Heart left ventricle (tissue), 16 donors: ENCODE data around the gene GPALPP1. TPM values are rescaled to one million over a fixed set of nuclear protein-coding genes. Genes with fewer than 3 reads are reported as not detected.

ENCODE experiments used
- ATAC-seq, 4 donors: fragments of 200-7000 bp; cut with Tn5 transposase; one replicate each; pipeline ENCODE4 v1.9.1; 2020 to 2022; ENCODE audit warnings: moderate library complexity in 4 of 4, mild to moderate bottlenecking in 3 of 4, moderate number of reproducible peaks in 1 of 4
- DNase-seq, 5 donors: peaks; one replicate each; pipeline ENCODE4 v3.0.0-alpha.2; 2020
- H3K27ac ChIP-seq, 12 donors: fragments of 200-600 bp; sonication (generic) in 4 of 12; one replicate each; pipeline versions ENCODE4 v1.5.0 to v1.8.0; 2016 to 2022; ENCODE audit warnings: mild to moderate bottlenecking in 2 of 12
- H3K27me3 ChIP-seq, 9 donors: fragments of 200-600 bp; sonication (generic) in 2 of 9; one replicate each; pipeline versions ENCODE4 v1.5.1 to v1.8.0; 2016 to 2022; ENCODE audit warnings: mild to moderate bottlenecking in 3 of 9
- H3K36me3 ChIP-seq, 9 donors: fragments of 200-600 bp; sonication (generic) in 2 of 9; one replicate each; pipeline versions ENCODE4 v1.5.0 to v1.8.0; 2018 to 2022; ENCODE audit warnings: mild to moderate bottlenecking in 2 of 9
- H3K4me1 ChIP-seq, 12 donors: fragments of 200-600 bp; sonication (generic) in 4 of 12; one replicate each; pipeline versions ENCODE4 v1.5.0 to v1.8.0; 2016 to 2022; ENCODE audit warnings: mild to moderate bottlenecking in 3 of 12
- H3K4me3 ChIP-seq, 12 donors: fragments of 200-600 bp; sonication (generic) in 4 of 12; one replicate each; pipeline versions ENCODE4 v1.5.0 to v1.8.0; 2017 to 2022; ENCODE audit warnings: mild to moderate bottlenecking in 9 of 12, moderate library complexity in 4 of 12
- H3K9me3 ChIP-seq, 12 donors: fragments of 200-600 bp; sonication (generic) in 4 of 12; one replicate each; pipeline versions ENCODE4 v1.5.0 to v1.8.0; 2016 to 2022; ENCODE audit warnings: mild to moderate bottlenecking in 1 of 12
- POLR2A ChIP-seq, 2 donors: fragments of 450-650 bp; IDR thresholded peaks; one replicate each; pipeline ENCODE4 v1.6.1; 2017; ENCODE audit warnings: antibody characterized with exemption in 2 of 2, mild to moderate bottlenecking in 2 of 2, moderate library complexity in 2 of 2
- WGBS, 4 donors: extraction: QIAGEN DNeasy Blood & Tissue Kit in 2 of 4; methylation state at CpG; one replicate each; pipeline versions ENCODE4 v1.1.5 to v1.1.7; 2013 to 2018; 5-methylcytosine and 5-hydroxymethylcytosine counted together
- intact Hi-C, 10 donors: fragments of 100-400 bp; cut with DNase I; formaldehyde crosslinking; loops; one replicate each; pipeline versions ENCODE4 v1.11.1 to v1.14.2; 2022
- polyA plus RNA-seq, 2 donors: library from polyadenylated mRNA; stranded (reverse); fragments of 200-250 nt; gene quantifications; one replicate each; pipeline ENCODE4 v1.2.3, GENCODE V29; 2013
- total RNA-seq, 9 donors: library from RNA; depleted of rRNA in 2 of 9; stranded (reverse); fragments of >200 nt in 2 of 9; fragmentation: NEBNext Ultra II Directional in 3 of 9; extraction: Animal tissue kit (Norgen Biotek cat#: 25700) in 3 of 9; gene quantifications; one replicate each; pipeline versions ENCODE4 v1.1.0 to v1.2.4, GENCODE V29; 2016 to 2023
- TF ChIP-seq, protein P1 (sequence below), 12 donors: fragments of 200-600 bp; sonication (generic) in 4 of 12; IDR thresholded peaks; one replicate each; pipeline versions ENCODE4 v1.5.0 to v1.8.0; 2018 to 2022; ENCODE audit warnings: antibody characterized with exemption in 12 of 12, mild to moderate bottlenecking in 5 of 12
- donor health status: ischemic (EF 13 %, LVEDD 7.1; RV severe dilation, severe dysfunction).
- donor health status: healthy with polysubstance abuse.
- donor health status: DM: no; HTN: yes; CAD: no.
- donor health status: DM: no; HTN: no; CAD: no.
- donor health status: ischemic (EF 25% LVEDD 6.9; RV normal size, moderate dysfunction).
- donor health status: ischemic (EF 25% LVEDD 5.7; RV mildly dilated, moderate dysfunction).
- donor health status: healthy.
- donor health status: DM: yes; HTN: yes; CAD: no.
- donor health status: ischemic (EF 35%, LVEDD 5.7; RV mildly dilated, moderate dysfunction).
- donor health status: nonischemic (EF 11% LVEDD 7.7; RV severe dilation, severe dysfunction).
- donor health status: DM: yes; HTN: yes; CAD: no.
- donor health status: PGD.
- donor health status: ischemic (EF 29% LVEDD 5.4; RV normal size, mild dysfunction).
- donor health status: nonischemic (EF 23%, LVEDD 6.1; RV moderate dilation, normal function).

Gene GPALPP1
- total and polyA plus RNA-seq, 11 donors, result 5.4 to 16.1 (median 12.2) TPM

DNA sequence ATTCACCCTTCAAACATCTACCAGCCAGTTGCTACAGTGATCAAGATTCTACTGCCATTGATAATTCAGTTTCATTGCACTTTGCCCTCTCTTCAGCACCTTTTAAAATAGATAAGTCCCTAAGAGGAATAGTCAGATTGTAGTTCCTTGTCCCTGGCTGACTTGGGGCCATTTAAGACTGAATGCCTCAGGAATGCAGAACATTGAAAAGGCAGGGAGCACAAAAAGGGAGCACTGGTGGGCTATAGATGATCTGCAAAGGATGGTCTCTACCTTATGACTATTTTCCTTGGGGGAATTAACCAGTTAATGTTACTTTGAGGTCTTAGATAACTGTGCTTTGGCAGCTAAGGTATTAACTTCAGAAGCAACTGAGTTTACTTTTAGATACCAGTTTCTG, 46.9 kb downstream of the GPALPP1 start:
- ATAC-seq (no peak), DNase-seq (no peak)
- Histone ChIP-seq H3K9me3 (no peaks in the 10 kb centered on the region), H3K4me1 (no peaks in the 10 kb centered on the region), H3K27me3 (no peaks in the 10 kb centered on the region), H3K36me3 (peaks cover 0 to 47% (median 21%) of the 10 kb centered on the region in 9 donors), H3K4me3 (no peak overlapping the region), H3K27ac (no peak overlapping the region)
- TF ChIP-seq, protein P1, sequence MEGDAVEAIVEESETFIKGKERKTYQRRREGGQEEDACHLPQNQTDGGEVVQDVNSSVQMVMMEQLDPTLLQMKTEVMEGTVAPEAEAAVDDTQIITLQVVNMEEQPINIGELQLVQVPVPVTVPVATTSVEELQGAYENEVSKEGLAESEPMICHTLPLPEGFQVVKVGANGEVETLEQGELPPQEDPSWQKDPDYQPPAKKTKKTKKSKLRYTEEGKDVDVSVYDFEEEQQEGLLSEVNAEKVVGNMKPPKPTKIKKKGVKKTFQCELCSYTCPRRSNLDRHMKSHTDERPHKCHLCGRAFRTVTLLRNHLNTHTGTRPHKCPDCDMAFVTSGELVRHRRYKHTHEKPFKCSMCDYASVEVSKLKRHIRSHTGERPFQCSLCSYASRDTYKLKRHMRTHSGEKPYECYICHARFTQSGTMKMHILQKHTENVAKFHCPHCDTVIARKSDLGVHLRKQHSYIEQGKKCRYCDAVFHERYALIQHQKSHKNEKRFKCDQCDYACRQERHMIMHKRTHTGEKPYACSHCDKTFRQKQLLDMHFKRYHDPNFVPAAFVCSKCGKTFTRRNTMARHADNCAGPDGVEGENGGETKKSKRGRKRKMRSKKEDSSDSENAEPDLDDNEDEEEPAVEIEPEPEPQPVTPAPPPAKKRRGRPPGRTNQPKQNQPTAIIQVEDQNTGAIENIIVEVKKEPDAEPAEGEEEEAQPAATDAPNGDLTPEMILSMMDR (IDR thresholded peaks at IDR 0.05), result no peak
- no peak for TF ChIP-seq POLR2A (IDR thresholded peaks at IDR 0.05)
- intact Hi-C loops, result no loop called here

GRCh38 chr13:45040173-45040572, 50.8 kb downstream of the GPALPP1 start:
- WGBS, 4 donors, result 97 to 100% (median 99%) methylated on average over 1 of the region's 1 CpG

GRCh38 chr13:45040622-45041021, 51.3 kb downstream of the GPALPP1 start:
- H3K27me3 ChIP-seq, result no peaks in the 10 kb centered on the region
- TF ChIP-seq POLR2A (IDR thresholded peaks at IDR 0.05), result no peak
- TF ChIP-seq, protein P1 (IDR thresholded peaks at IDR 0.05), result no peak
- no peak for DNase-seq
- H3K9me3 ChIP-seq, result no peaks in the 10 kb centered on the region
- ATAC-seq, result no peak
- intact Hi-C loops, result loop anchor here in 2 of 10 donors (5.0 to 10.0 kb wide), 2 partner anchors 154 to 267 kb away; no protein-coding TSS in a partner anchor
- no peak overlapping the region for H3K4me3 ChIP-seq
- H3K27ac ChIP-seq, result no peak overlapping the region
- 79 to 95% (median 92%) methylated on average over 3 of the region's 3 CpGs for WGBS, 4 donors
- peaks cover 0 to 17% (median 7%) of the 10 kb centered on the region in 9 donors for H3K36me3 ChIP-seq
- H3K4me1 ChIP-seq, result peaks cover 0 to 9% (median 0%) of the 10 kb centered on the region in 12 donors

More at GRCh38 chr13:45040173-45040572, 50.8 kb downstream of the GPALPP1 start:
- no peak for ATAC-seq
- Histone ChIP-seq H3K27me3 (no peaks in the 10 kb centered on the region), H3K4me1 (peaks cover 0 to 9% (median 0%) of the 10 kb centered on the region in 12 donors), H3K9me3 (no peaks in the 10 kb centered on the region), H3K4me3 (no peak overlapping the region), H3K36me3 (peaks cover 0 to 17% (median 7%) of the 10 kb centered on the region in 9 donors), H3K27ac (no peak overlapping the region)
- intact Hi-C loops, result loop anchor here in 2 of 10 donors (5.0 to 10.0 kb wide), 2 partner anchors 155 to 267 kb away; no protein-coding TSS in a partner anchor
- TF ChIP-seq POLR2A (IDR thresholded peaks at IDR 0.05), result no peak
- TF ChIP-seq, protein P1 (IDR thresholded peaks at IDR 0.05), result no peak
- DNase-seq, result no peak

GRCh38 chr13:45042539-45042938, 53.2 kb downstream of the GPALPP1 start:
- Histone ChIP-seq H3K9me3 (no peaks in the 10 kb centered on the region), H3K27ac (peak overlapping the region; percentile 2 to 87 (median 52)), H3K27me3 (no peaks in the 10 kb centered on the region), H3K4me1 (peaks cover 0 to 13% (median 5%) of the 10 kb centered on the region in 12 donors), H3K4me3 (no peak overlapping the region), H3K36me3 (peaks cover 0 to 10% (median 0%) of the 10 kb centered on the region in 9 donors)
- TF ChIP-seq, protein P1 (IDR thresholded peaks at IDR 0.05), result no peak
- no peak for TF ChIP-seq POLR2A (IDR thresholded peaks at IDR 0.05)
- 27 to 42% (median 35%) methylated on average over 3 of the region's 3 CpGs for WGBS, 4 donors
- intact Hi-C loops, result loop anchor here in 2 of 10 donors (5.0 to 10.0 kb wide), 2 partner anchors 152 to 265 kb away; no protein-coding TSS in a partner anchor
- ATAC-seq, result peak; percentile 81 to 90 (median 90)
- DNase-seq, result no peak
